HL-60 (cell line): Measurements from ENCODE around the gene INTS3.

ENCODE experiments used
- DNase-seq, 2 experiments: peaks; one replicate each; pipeline ENCODE4 v3.0.0-alpha.2; 2010 to 2020; ENCODE audit warnings: low read depth in 1 of 2, low spot score in 1 of 2
- H3K27ac ChIP-seq: fragments of 250-450 bp; sonication (Bioruptor Pico); replicated peaks from 2 replicates; pipeline ENCODE4 v1.5.1; 2020; ENCODE audit warnings: mild to moderate bottlenecking, moderate library complexity
- H3K27me3 ChIP-seq: fragments of 250-450 bp; sonication (Bioruptor Pico); 2 replicates; pipeline ENCODE4 v1.5.1; 2021; ENCODE audit warnings: mild to moderate bottlenecking, moderate library complexity; ENCODE audit not compliant: insufficient read depth, poor library complexity, severe bottlenecking
- H3K4me3 ChIP-seq: replicated peaks from 2 replicates; pipeline ENCODE4 v1.5.1; 2011; ENCODE audit warnings: mild to moderate bottlenecking, control low read depth, low read length; ENCODE audit not compliant: insufficient read depth
- GABPA ChIP-seq: IDR thresholded peaks from 2 replicates; pipeline ENCODE4 v1.6.1; 2012; ENCODE audit warnings: low read depth
- POLR2AphosphoS5 ChIP-seq: IDR thresholded peaks from 2 replicates; pipeline ENCODE4 v1.6.1; 2012; ENCODE audit warnings: low read depth
- SPI1 ChIP-seq: IDR thresholded peaks from 2 replicates; pipeline ENCODE4 v1.6.1; 2012; ENCODE audit warnings: low read depth, mild to moderate bottlenecking, borderline replicate concordance
- long read RNA-seq: library from polyadenylated mRNA; unstranded; transcript quantifications from one replicate; pipeline ENCODE4 v2.0.0, GENCODE V29; 2020
- TF ChIP-seq, protein P1 (sequence below): IDR thresholded peaks from 2 replicates; pipeline ENCODE4 v1.6.1; 2012; ENCODE audit warnings: low read depth; ENCODE audit not compliant: insufficient replicate concordance
- TF ChIP-seq, protein P2 (sequence below): IDR thresholded peaks from one replicate; pipeline ENCODE4 v1.5.1; 2011; ENCODE audit warnings: low read length, control low read depth, inconsistent platforms; ENCODE audit not compliant: insufficient read depth

INTS3 gene, protein sequence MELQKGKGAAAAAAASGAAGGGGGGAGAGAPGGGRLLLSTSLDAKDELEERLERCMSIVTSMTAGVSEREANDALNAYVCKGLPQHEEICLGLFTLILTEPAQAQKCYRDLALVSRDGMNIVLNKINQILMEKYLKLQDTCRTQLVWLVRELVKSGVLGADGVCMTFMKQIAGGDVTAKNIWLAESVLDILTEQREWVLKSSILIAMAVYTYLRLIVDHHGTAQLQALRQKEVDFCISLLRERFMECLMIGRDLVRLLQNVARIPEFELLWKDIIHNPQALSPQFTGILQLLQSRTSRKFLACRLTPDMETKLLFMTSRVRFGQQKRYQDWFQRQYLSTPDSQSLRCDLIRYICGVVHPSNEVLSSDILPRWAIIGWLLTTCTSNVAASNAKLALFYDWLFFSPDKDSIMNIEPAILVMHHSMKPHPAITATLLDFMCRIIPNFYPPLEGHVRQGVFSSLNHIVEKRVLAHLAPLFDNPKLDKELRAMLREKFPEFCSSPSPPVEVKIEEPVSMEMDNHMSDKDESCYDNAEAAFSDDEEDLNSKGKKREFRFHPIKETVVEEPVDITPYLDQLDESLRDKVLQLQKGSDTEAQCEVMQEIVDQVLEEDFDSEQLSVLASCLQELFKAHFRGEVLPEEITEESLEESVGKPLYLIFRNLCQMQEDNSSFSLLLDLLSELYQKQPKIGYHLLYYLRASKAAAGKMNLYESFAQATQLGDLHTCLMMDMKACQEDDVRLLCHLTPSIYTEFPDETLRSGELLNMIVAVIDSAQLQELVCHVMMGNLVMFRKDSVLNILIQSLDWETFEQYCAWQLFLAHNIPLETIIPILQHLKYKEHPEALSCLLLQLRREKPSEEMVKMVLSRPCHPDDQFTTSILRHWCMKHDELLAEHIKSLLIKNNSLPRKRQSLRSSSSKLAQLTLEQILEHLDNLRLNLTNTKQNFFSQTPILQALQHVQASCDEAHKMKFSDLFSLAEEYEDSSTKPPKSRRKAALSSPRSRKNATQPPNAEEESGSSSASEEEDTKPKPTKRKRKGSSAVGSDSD
- long read RNA-seq, full-length matches to known transcripts = 18 of 40 reads
- long read RNA-seq, partial matches to known transcripts = 10 of 40 reads
- long read RNA-seq, other reads (novel, unspliced or antisense) = 12 of 40 reads

DNA sequence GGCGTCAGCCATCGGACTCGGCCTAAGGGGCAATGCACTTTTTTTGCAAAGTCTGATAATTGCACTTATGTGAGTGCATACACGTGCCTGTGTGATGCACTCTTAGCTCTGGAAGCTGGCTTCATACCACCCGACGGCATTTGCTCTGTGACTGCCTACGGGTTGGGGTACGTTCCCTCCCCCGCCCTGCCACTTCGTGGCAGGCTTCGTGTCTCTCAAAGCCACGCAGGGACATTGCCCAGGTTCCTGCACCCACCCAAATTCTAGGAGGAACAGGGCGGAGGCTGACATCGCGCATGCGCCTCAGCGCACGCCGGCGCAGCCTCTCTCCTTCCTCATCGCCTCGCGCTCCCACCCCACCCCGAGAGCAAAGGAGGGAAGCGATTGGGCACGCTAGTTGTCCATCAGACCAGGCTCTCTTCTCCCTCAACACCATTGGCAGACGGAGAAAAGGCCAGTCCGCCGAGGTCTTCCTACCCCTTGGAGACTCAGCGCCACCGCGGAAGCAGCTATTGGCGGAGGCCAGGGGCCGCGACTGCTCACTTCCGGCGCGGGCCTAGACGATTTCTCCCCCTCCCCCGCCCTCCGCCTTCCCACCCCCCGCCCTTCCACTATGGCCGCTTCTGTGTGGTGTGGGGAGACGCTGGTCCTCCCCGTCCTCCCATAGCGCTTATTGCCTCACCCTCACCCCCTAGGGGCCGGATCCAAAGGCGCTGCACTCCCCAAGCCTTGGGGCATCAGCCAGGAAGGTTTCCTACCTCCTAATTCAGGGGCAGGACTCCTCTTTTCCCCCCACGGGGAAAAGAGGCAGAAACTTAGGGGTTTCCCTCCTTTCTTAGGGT, at the start of gene INTS3:
TSS of gene INTS3 (plus strand) at position 588 of the 842 bp plus-strand sequence. CDS start 585 bp downstream, outside the sequence.
- TF ChIP-seq POLR2AphosphoS5 (peak; percentile 93), GABPA (peak; percentile 82), SPI1 (peak; percentile 35; the same call in 1 of the 2 replicates)
- TF ChIP-seq, protein P1, sequence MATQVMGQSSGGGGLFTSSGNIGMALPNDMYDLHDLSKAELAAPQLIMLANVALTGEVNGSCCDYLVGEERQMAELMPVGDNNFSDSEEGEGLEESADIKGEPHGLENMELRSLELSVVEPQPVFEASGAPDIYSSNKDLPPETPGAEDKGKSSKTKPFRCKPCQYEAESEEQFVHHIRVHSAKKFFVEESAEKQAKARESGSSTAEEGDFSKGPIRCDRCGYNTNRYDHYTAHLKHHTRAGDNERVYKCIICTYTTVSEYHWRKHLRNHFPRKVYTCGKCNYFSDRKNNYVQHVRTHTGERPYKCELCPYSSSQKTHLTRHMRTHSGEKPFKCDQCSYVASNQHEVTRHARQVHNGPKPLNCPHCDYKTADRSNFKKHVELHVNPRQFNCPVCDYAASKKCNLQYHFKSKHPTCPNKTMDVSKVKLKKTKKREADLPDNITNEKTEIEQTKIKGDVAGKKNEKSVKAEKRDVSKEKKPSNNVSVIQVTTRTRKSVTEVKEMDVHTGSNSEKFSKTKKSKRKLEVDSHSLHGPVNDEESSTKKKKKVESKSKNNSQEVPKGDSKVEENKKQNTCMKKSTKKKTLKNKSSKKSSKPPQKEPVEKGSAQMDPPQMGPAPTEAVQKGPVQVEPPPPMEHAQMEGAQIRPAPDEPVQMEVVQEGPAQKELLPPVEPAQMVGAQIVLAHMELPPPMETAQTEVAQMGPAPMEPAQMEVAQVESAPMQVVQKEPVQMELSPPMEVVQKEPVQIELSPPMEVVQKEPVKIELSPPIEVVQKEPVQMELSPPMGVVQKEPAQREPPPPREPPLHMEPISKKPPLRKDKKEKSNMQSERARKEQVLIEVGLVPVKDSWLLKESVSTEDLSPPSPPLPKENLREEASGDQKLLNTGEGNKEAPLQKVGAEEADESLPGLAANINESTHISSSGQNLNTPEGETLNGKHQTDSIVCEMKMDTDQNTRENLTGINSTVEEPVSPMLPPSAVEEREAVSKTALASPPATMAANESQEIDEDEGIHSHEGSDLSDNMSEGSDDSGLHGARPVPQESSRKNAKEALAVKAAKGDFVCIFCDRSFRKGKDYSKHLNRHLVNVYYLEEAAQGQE = no peak
- TF ChIP-seq, protein P2, sequence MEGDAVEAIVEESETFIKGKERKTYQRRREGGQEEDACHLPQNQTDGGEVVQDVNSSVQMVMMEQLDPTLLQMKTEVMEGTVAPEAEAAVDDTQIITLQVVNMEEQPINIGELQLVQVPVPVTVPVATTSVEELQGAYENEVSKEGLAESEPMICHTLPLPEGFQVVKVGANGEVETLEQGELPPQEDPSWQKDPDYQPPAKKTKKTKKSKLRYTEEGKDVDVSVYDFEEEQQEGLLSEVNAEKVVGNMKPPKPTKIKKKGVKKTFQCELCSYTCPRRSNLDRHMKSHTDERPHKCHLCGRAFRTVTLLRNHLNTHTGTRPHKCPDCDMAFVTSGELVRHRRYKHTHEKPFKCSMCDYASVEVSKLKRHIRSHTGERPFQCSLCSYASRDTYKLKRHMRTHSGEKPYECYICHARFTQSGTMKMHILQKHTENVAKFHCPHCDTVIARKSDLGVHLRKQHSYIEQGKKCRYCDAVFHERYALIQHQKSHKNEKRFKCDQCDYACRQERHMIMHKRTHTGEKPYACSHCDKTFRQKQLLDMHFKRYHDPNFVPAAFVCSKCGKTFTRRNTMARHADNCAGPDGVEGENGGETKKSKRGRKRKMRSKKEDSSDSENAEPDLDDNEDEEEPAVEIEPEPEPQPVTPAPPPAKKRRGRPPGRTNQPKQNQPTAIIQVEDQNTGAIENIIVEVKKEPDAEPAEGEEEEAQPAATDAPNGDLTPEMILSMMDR = no peak
- no peaks in the 10 kb centered on the region for H3K27me3 ChIP-seq
- peak within 1 kb of the TSS; percentile 96 for H3K27ac ChIP-seq
- DNase-seq = peak; percentile 100
- H3K4me3 ChIP-seq = peak within 1 kb of the TSS; percentile 82

DNA sequence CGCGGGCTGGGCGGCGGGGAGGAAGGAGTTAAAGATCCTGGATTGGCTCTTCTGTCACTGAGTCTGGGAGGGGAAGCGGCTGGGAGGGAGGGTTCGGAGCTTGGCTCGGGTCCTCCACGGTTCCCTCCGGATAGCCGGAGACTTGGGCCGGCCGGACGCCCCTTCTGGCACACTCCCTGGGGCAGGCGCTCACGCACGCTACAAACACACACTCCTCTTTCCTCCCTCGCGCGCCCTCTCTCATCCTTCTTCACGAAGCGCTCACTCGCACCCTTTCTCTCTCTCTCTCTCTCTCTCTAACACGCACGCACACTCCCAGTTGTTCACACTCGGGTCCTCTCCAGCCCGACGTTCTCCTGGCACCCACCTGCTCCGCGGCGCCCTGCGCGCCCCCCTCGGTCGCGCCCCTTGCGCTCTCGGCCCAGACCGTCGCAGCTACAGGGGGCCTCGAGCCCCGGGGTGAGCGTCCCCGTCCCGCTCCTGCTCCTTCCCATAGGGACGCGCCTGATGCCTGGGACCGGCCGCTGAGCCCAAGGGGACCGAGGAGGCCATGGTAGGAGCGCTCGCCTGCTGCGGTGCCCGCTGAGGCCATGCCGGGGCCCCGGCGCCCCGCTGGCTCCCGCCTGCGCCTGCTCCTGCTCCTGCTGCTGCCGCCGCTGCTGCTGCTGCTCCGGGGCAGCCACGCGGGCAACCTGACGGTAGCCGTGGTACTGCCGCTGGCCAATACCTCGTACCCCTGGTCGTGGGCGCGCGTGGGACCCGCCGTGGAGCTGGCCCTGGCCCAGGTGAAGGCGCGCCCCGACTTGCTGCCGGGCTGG, 49.1 kb upstream of the INTS3 start, which contains the start of gene NPR1:
TSS of gene NPR1 (plus strand) at position 170 of the 818 bp plus-strand sequence. CDS start at position 591, 421 bp downstream.
- no peak for DNase-seq
- TF ChIP-seq, protein P1 = no peak
- TF ChIP-seq SPI1 = no peak
- TF ChIP-seq GABPA = no peak
- TF ChIP-seq, protein P2 = no peak
- Histone ChIP-seq H3K4me3 (peak within 1 kb of the TSS; percentile 35), H3K27me3 (peaks cover 31% of the 10 kb centered on the region), H3K27ac (no peak within 1 kb of the TSS)
